ENCODE data around the gene TMEM131L.

TMEM131L gene

GRCh38 chr4:153623491-153623890, 157.3 kb downstream of the TMEM131L start:
- no peak overlapping the region for H3K4me3 ChIP-seq (ENCODE audit: low read depth, low read length)
- TF ChIP-seq CTCF (IDR thresholded peaks at IDR 0.05; ENCODE audit: low read depth, low read length) = no peak

GRCh38 chr4:153628796-153629315, 162.7 kb downstream of the TMEM131L start:
- TF ChIP-seq CTCF (IDR thresholded peaks at IDR 0.05; ENCODE audit: low read depth, low read length) = no peak
- no peak overlapping the region for H3K4me3 ChIP-seq (ENCODE audit: low read depth, low read length)

- TF ChIP-seq CTCF (IDR thresholded peaks at IDR 0.05; ENCODE audit: low read depth, low read length) = no peak
- no peak overlapping the region for H3K4me3 ChIP-seq (ENCODE audit: low read depth, low read length)
These were observed 163.6 kb downstream of the TMEM131L start for GRCh38 chr4:153629776-153630175.

- TF ChIP-seq CTCF (IDR thresholded peaks at IDR 0.05; ENCODE audit: low read depth, low read length) = peak; percentile 38
- no peak overlapping the region for H3K4me3 ChIP-seq (ENCODE audit: low read depth, low read length)
These were observed 168.7 kb downstream of the TMEM131L start for GRCh38 chr4:153634738-153635353.

GRCh38 chr4:153635846-153636245, 169.7 kb downstream of the TMEM131L start:
- no peak for TF ChIP-seq CTCF (IDR thresholded peaks at IDR 0.05; ENCODE audit: low read depth, low read length)
- no peak overlapping the region for H3K4me3 ChIP-seq (ENCODE audit: low read depth, low read length)

- TF ChIP-seq CTCF (IDR thresholded peaks at IDR 0.05; ENCODE audit: low read depth, low read length) = no peak
- no peak overlapping the region for H3K4me3 ChIP-seq (ENCODE audit: low read depth, low read length)
These were observed 171.0 kb downstream of the TMEM131L start for GRCh38 chr4:153637201-153637600.

- no peak overlapping the region for H3K4me3 ChIP-seq (ENCODE audit: low read depth, low read length)
- no peak for TF ChIP-seq CTCF (IDR thresholded peaks at IDR 0.05; ENCODE audit: low read depth, low read length)
These were observed 171.9 kb downstream of the TMEM131L start for GRCh38 chr4:153638011-153638410.
